Measurements from ENCODE around the gene AGAP1. TPM values are rescaled to one million over a fixed set of nuclear protein-coding genes. Genes with fewer than 3 reads are reported as not detected.
A peak's percentile ranks its signal among the peaks of the same experiment; 100 is the strongest.

AGAP1 gene
- total RNA-seq, 1 donor from 2014 or later, result 17.5 TPM

DNA sequence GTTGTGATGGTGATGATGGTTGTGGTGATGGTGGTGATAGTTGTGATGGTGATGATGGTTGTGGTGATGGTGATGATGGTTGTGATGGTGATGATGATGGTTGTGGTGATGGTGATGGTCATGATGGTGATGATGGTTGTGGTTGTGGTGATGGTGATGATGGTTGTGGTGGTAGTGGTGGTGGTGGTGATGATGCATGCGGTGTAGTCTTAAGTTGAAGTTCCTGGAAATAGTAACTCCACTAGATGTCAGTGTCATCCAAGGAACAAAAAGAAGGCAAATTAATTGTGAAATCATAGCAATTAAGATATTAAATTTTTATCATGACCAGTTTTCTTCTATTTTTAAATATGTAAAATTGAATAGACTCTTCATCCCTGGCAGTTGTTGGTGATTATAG is 309.2 kb downstream of the AGAP1 start:
- H3K4me3 ChIP-seq (ENCODE audit: low read depth, low read length), result no peak overlapping the region
- DNase-seq (ENCODE audit: low read depth), result no peak
- TF ChIP-seq, protein P1, sequence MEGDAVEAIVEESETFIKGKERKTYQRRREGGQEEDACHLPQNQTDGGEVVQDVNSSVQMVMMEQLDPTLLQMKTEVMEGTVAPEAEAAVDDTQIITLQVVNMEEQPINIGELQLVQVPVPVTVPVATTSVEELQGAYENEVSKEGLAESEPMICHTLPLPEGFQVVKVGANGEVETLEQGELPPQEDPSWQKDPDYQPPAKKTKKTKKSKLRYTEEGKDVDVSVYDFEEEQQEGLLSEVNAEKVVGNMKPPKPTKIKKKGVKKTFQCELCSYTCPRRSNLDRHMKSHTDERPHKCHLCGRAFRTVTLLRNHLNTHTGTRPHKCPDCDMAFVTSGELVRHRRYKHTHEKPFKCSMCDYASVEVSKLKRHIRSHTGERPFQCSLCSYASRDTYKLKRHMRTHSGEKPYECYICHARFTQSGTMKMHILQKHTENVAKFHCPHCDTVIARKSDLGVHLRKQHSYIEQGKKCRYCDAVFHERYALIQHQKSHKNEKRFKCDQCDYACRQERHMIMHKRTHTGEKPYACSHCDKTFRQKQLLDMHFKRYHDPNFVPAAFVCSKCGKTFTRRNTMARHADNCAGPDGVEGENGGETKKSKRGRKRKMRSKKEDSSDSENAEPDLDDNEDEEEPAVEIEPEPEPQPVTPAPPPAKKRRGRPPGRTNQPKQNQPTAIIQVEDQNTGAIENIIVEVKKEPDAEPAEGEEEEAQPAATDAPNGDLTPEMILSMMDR (conservative IDR thresholded peaks at IDR 0.05; ENCODE audit: low read depth, low read length), result peak; percentile 35

DNA sequence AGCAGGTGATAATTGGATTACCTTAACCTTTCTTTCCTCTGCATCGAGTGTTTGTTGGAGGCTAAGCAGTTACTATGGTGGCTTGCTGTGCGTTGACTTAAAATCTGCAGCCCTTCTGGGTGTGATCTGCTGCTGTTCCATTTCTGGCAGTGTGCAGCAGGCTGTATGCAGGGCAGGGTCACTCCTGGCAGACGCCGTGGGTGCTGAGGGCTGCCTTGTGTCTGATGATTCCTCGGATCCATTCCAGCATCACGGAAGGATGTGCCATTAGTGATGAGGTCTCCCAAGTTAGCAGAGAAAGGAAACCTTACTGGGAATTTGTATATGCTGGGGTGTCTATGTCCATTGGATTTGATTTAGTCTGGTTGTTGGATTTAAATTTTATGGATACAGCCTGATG is 310.8 kb downstream of the AGAP1 start:
- DNase-seq (ENCODE audit: low read depth), result no peak
- H3K4me3 ChIP-seq (ENCODE audit: low read depth, low read length), result no peak overlapping the region
- TF ChIP-seq, protein P1 (conservative IDR thresholded peaks at IDR 0.05; ENCODE audit: low read depth, low read length), result no peak

- H3K4me3 ChIP-seq (ENCODE audit: low read depth, low read length), result no peak overlapping the region
- no peak for DNase-seq (ENCODE audit: low read depth)
- TF ChIP-seq, protein P1 (conservative IDR thresholded peaks at IDR 0.05; ENCODE audit: low read depth, low read length), result no peak
Observed at GRCh38 chr2:235806986-235807750, 313.3 kb downstream of the AGAP1 start.

GRCh38 chr2:235808366-235808765 is 314.5 kb downstream of the AGAP1 start:
- no peak overlapping the region for H3K4me3 ChIP-seq (ENCODE audit: low read depth, low read length)
- DNase-seq (ENCODE audit: low read depth), result no peak
- TF ChIP-seq, protein P1 (conservative IDR thresholded peaks at IDR 0.05; ENCODE audit: low read depth, low read length), result no peak

GRCh38 chr2:235810252-235810651 is 316.4 kb downstream of the AGAP1 start:
- no peak for DNase-seq (ENCODE audit: low read depth)

DNA sequence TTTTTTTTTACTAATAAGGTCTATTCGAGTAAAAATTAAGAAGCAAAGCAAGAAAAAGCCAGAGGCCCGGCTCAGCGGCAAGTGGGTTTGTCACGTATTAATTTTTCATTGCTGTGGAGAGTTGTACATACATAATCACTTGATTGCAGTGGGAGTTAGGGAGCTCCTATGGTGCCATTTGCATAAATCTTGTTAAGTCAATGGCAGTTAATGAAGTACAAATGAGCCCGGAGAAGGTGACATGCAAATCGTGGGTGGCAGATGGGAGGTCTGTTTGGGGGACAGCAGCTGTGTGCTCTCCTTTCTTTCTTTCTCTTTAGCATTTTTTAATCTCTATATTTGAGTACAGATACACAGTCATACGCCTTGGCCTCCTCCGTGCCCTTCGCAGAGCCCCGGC is 317.0 kb downstream of the AGAP1 start:
- TF ChIP-seq, protein P1 (conservative IDR thresholded peaks at IDR 0.05; ENCODE audit: low read depth, low read length), result no peak
- no peak overlapping the region for H3K4me3 ChIP-seq (ENCODE audit: low read depth, low read length)

More at GRCh38 chr2:235810252-235810651, 316.4 kb downstream of the AGAP1 start:
- H3K4me3 ChIP-seq (ENCODE audit: low read depth, low read length), result no peak overlapping the region
- TF ChIP-seq, protein P1 (conservative IDR thresholded peaks at IDR 0.05; ENCODE audit: low read depth, low read length), result no peak

More for the DNA sequence above, 317.0 kb downstream of the AGAP1 start:
- DNase-seq (ENCODE audit: low read depth), result no peak

All from epithelial cell of proximal tubule (primary cell).